ENCODE data around the gene SYNJ2. TPM values are rescaled to one million over a fixed set of nuclear protein-coding genes. Genes with fewer than 3 reads are reported as not detected.
A peak's percentile ranks its signal among the peaks of the same experiment; 100 is the strongest.
"Not testable (repeated sequence)": the region's sequence is repeated elsewhere in the genome, so short reads cannot be mapped to it uniquely, and the experiment has no call there.

The SYNJ2 gene
- total RNA-seq, 2 experiments from 2014 or later: 38.2 to 38.5 TPM

GRCh38 chr6:157946053-157946617 lies 35.5 kb upstream of the SYNJ2 start:
- peaks cover 3% of the 10 kb centered on the region for H3K9me3 Mint-ChIP-seq (ENCODE audit: insufficient read depth)
- H3K27ac Mint-ChIP-seq: no peak overlapping the region
- peaks cover 7% of the 10 kb centered on the region for H3K4me1 Mint-ChIP-seq (ENCODE audit: low read depth)
- DNase-seq (no peak), ATAC-seq (no peak)
- peaks cover 12% of the 10 kb centered on the region for H3K27me3 Mint-ChIP-seq (ENCODE audit: low read depth)
- H3K4me3 Mint-ChIP-seq: no peak overlapping the region
- peaks cover 10% of the 10 kb centered on the region for H3K36me3 Mint-ChIP-seq (ENCODE audit: low read depth)
- POLR2A ChIA-PET: no interaction called here
- CTCF ChIA-PET: interaction anchor here (0.7 to 2.7 kb wide), 12 partner anchors 9 to 631 kb away, joined by 3 to 15 read pairs (median 6); no protein-coding TSS in a partner anchor

GRCh38 chr6:157946865-157947532 lies 34.7 kb upstream of the SYNJ2 start:
- Mint-ChIP-seq H3K4me1 (ENCODE audit: low read depth) (peaks cover 7% of the 10 kb centered on the region), H3K36me3 (ENCODE audit: low read depth) (peaks cover 8% of the 10 kb centered on the region), H3K27ac (no peak overlapping the region), H3K9me3 (ENCODE audit: insufficient read depth) (peaks cover 3% of the 10 kb centered on the region), H3K4me3 (no peak overlapping the region), H3K27me3 (ENCODE audit: low read depth) (peaks cover 12% of the 10 kb centered on the region)
- peak; percentile 78 for ATAC-seq
- POLR2A ChIA-PET: no interaction called here
- DNase-seq: no peak
- CTCF ChIA-PET: interaction anchor here (0.6 to 2.7 kb wide), 26 partner anchors 10 to 632 kb away, joined by 3 to 15 read pairs (median 4); partner anchors contain the start of gene TMEM242

- H3K27ac Mint-ChIP-seq; H3K36me3 Mint-ChIP-seq (ENCODE audit: low read depth); POLR2A ChIA-PET; H3K9me3 Mint-ChIP-seq (ENCODE audit: insufficient read depth); H3K4me3 Mint-ChIP-seq; ATAC-seq; H3K4me1 Mint-ChIP-seq (ENCODE audit: low read depth); DNase-seq: not testable (repeated sequence)
- H3K27me3 Mint-ChIP-seq (ENCODE audit: low read depth): peaks cover 18% of the 10 kb centered on the region
- CTCF ChIA-PET: interaction anchor here (1.2 kb wide), 1 partner anchor 77 kb away, joined by 3 read pairs; no protein-coding TSS in a partner anchor
These were observed 30.8 kb upstream of the SYNJ2 start for GRCh38 chr6:157950899-157951298.

- ChIA-PET CTCF (interaction anchor here (1.0 to 1.2 kb wide), 3 partner anchors 74 to 120 kb away, joined by 3 to 4 read pairs (median 3); no protein-coding TSS in a partner anchor), POLR2A (interaction anchor here (1.2 kb wide), 1 partner anchor 9 kb away, joined by 3 read pairs; no protein-coding TSS in a partner anchor)
- Mint-ChIP-seq H3K27me3 (ENCODE audit: low read depth) (peaks cover 18% of the 10 kb centered on the region), H3K4me3 (no peak overlapping the region), H3K4me1 (ENCODE audit: low read depth) (no peaks in the 10 kb centered on the region), H3K9me3 (ENCODE audit: insufficient read depth) (peaks cover 3% of the 10 kb centered on the region), H3K36me3 (ENCODE audit: low read depth) (no peaks in the 10 kb centered on the region), H3K27ac (no peak overlapping the region)
- ATAC-seq (no peak), DNase-seq (no peak)
These were observed 29.8 kb upstream of the SYNJ2 start for GRCh38 chr6:157951828-157952227.

- Mint-ChIP-seq H3K27me3 (ENCODE audit: low read depth) (peaks cover 18% of the 10 kb centered on the region), H3K4me1 (ENCODE audit: low read depth) (no peaks in the 10 kb centered on the region), H3K36me3 (ENCODE audit: low read depth) (no peaks in the 10 kb centered on the region), H3K4me3 (no peak overlapping the region), H3K27ac (no peak overlapping the region), H3K9me3 (ENCODE audit: insufficient read depth) (peaks cover 4% of the 10 kb centered on the region)
- DNase-seq (no peak), ATAC-seq (no peak)
- ChIA-PET POLR2A (no interaction called here), CTCF (no interaction called here)
These were observed 28.8 kb upstream of the SYNJ2 start for GRCh38 chr6:157952861-157953351.

- peaks cover 2% of the 10 kb centered on the region for H3K36me3 Mint-ChIP-seq (ENCODE audit: low read depth)
- H3K4me1 Mint-ChIP-seq (ENCODE audit: low read depth): no peaks in the 10 kb centered on the region
- ChIA-PET CTCF (interaction anchor here (1.1 to 1.6 kb wide), 2 partner anchors 73 to 197 kb away, joined by 3 to 5 read pairs; no protein-coding TSS in a partner anchor), POLR2A (no interaction called here)
- H3K4me3 Mint-ChIP-seq: no peak overlapping the region
- no peak overlapping the region for H3K27ac Mint-ChIP-seq
- no peak for DNase-seq
- peaks cover 17% of the 10 kb centered on the region for H3K27me3 Mint-ChIP-seq (ENCODE audit: low read depth)
- peaks cover 9% of the 10 kb centered on the region for H3K9me3 Mint-ChIP-seq (ENCODE audit: insufficient read depth)
- no peak for ATAC-seq
These were observed 28.0 kb upstream of the SYNJ2 start for GRCh38 chr6:157953580-157954091.

- H3K36me3 Mint-ChIP-seq (ENCODE audit: low read depth): peaks cover 5% of the 10 kb centered on the region
These were observed 27.2 kb upstream of the SYNJ2 start for GRCh38 chr6:157954150-157955117.

GRCh38 chr6:157955675-157956074 lies 26.0 kb upstream of the SYNJ2 start:
- POLR2A ChIA-PET: interaction anchor here (0.7 kb wide), 1 partner anchor 17 kb away, joined by 3 read pairs; no protein-coding TSS in a partner anchor
- no peak for DNase-seq
- no peaks in the 10 kb centered on the region for H3K4me1 Mint-ChIP-seq (ENCODE audit: low read depth)
- CTCF ChIA-PET: interaction anchor here (1.7 kb wide), 1 partner anchor 8 kb away, joined by 4 read pairs; no protein-coding TSS in a partner anchor
- H3K9me3 Mint-ChIP-seq (ENCODE audit: insufficient read depth): peaks cover 20% of the 10 kb centered on the region
- peaks cover 10% of the 10 kb centered on the region for H3K27me3 Mint-ChIP-seq (ENCODE audit: low read depth)
- H3K27ac Mint-ChIP-seq: no peak overlapping the region
- H3K36me3 Mint-ChIP-seq (ENCODE audit: low read depth): peaks cover 11% of the 10 kb centered on the region
- ATAC-seq: no peak
- H3K4me3 Mint-ChIP-seq: no peak overlapping the region

More at GRCh38 chr6:157954150-157955117, 27.2 kb upstream of the SYNJ2 start:
- ChIA-PET CTCF (interaction anchor here (1.1 to 1.6 kb wide), 2 partner anchors 72 to 198 kb away, joined by 3 to 5 read pairs; no protein-coding TSS in a partner anchor), POLR2A (no interaction called here)
- Mint-ChIP-seq H3K27ac (no peak overlapping the region), H3K27me3 (ENCODE audit: low read depth) (peaks cover 16% of the 10 kb centered on the region), H3K4me1 (ENCODE audit: low read depth) (no peaks in the 10 kb centered on the region), H3K4me3 (no peak overlapping the region), H3K9me3 (ENCODE audit: insufficient read depth) (peaks cover 14% of the 10 kb centered on the region)
- DNase-seq (no peak), ATAC-seq (no peak)

- DNase-seq (no peak), ATAC-seq (no peak)
- peaks cover 1% of the 10 kb centered on the region for H3K4me1 Mint-ChIP-seq (ENCODE audit: low read depth)
- H3K9me3 Mint-ChIP-seq (ENCODE audit: insufficient read depth): peaks cover 26% of the 10 kb centered on the region
- CTCF ChIA-PET: interaction anchor here (1.7 kb wide), 1 partner anchor 9 kb away, joined by 4 read pairs; no protein-coding TSS in a partner anchor
- POLR2A ChIA-PET: interaction anchor here (0.7 kb wide), 1 partner anchor 17 kb away, joined by 3 read pairs; no protein-coding TSS in a partner anchor
- H3K36me3 Mint-ChIP-seq (ENCODE audit: low read depth): peaks cover 11% of the 10 kb centered on the region
- H3K27me3 Mint-ChIP-seq (ENCODE audit: low read depth): peaks cover 6% of the 10 kb centered on the region
- H3K27ac Mint-ChIP-seq: no peak overlapping the region
- H3K4me3 Mint-ChIP-seq: no peak overlapping the region
These were observed 25.4 kb upstream of the SYNJ2 start for GRCh38 chr6:157956171-157956730.

GRCh38 chr6:157959451-157960227 lies 22.0 kb upstream of the SYNJ2 start:
- CTCF ChIA-PET: no interaction called here
- H3K27me3 Mint-ChIP-seq (ENCODE audit: low read depth): no peaks in the 10 kb centered on the region
- H3K36me3 Mint-ChIP-seq (ENCODE audit: low read depth): peaks cover 20% of the 10 kb centered on the region
- POLR2A ChIA-PET: interaction anchor here (1.0 kb wide), 1 partner anchor 8 kb away, joined by 3 read pairs; no protein-coding TSS in a partner anchor
- no peak overlapping the region for H3K4me3 Mint-ChIP-seq
- ATAC-seq (no peak), DNase-seq (no peak)
- H3K27ac Mint-ChIP-seq: peak overlapping the region; percentile 48
- peaks cover 30% of the 10 kb centered on the region for H3K9me3 Mint-ChIP-seq (ENCODE audit: insufficient read depth)
- peaks cover 27% of the 10 kb centered on the region for H3K4me1 Mint-ChIP-seq (ENCODE audit: low read depth)

All from activated CD8-positive, alpha-beta T cell treated with anti-CD3 and anti-CD28 coated beads, Interleukin-2, amount 10 ng/mL, durations not matched to agents 7 days and 5 days (primary cell).